Limb (tissue), 2 donors: Measurements from ENCODE around the gene GPR63.

Experiments used
- DNase-seq, 2 donors: peaks; one replicate each; pipeline ENCODE4 v3.0.0-alpha.2; 2016; ENCODE audit errors: extremely low spot score in 2 of 2

The GPR63 gene

GRCh38 chr6:96823743-96824142 is 13.5 kb downstream of the GPR63 start:
- DNase-seq = no peak

DNA sequence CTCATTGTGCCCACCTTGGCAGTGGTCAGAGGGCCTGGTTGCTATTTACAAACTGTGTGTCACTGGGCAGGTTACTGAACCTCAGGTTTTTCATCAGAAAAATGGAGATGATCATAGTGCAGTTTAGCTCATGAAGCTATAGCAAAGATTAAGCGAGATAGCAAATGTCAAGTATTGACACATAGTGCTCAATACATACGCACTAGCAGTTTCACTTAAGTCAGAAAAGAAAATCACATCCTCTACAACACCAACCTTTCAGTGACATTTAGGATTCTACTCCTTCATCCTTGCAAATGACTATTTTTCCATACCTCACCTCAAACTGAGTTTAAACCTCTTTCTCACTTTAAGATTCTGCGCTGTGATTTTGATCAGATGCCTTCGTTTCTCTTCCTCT is 16.2 kb downstream of the GPR63 start:
- no peak for DNase-seq

DNA sequence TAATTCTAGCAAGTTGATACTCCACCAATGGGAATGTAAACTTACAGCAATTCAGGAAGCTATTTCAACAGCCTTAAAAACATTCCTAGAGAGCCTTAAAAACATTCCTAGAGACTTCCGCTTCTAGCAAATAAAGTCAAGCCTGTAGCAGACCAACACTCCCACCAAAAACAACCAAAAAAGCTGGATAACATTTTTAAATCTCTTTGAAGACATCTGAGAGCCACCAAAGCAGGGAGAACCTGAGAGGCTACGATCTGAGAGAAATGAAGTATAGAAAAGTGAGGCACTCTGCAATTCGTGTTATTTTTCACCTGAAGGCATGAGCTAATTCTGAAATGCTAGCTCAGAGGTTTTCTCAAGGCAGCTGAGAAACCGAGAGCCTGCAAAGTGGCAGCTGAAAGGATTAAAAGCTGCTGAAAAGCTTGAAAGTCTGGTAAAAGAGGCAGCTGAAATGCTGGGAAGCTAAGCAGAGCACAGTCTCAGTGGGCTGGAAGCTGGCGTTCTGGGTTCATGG is 20.9 kb downstream of the GPR63 start:
- DNase-seq = peak in 1 of 2 donors; percentile 55

GRCh38 chr6:96814625-96815024 is 22.7 kb downstream of the GPR63 start:
- no peak for DNase-seq

GRCh38 chr6:96812077-96812703 is 25.1 kb downstream of the GPR63 start:
- DNase-seq = no peak

DNA sequence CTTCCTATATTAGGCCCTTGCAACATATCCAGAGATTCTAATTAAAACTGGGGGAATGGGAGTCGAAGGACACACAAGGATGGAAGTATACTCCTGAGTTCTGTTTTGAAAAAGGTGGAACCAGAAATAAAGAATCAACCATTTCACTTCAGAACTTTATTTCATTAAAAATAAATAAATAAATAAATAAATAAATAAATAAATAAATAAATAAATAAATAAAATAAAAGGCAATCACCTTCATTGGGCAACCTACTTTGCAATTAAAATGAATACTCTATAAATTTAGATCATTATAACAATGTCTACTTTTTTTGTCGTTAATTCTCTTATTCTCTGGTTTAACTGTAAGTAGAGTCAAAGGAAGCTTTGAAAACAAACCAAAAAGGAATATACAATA is 25.6 kb downstream of the GPR63 start:
- no peak for DNase-seq

GRCh38 chr6:96811136-96811535 is 26.1 kb downstream of the GPR63 start:
- no peak for DNase-seq

DNA sequence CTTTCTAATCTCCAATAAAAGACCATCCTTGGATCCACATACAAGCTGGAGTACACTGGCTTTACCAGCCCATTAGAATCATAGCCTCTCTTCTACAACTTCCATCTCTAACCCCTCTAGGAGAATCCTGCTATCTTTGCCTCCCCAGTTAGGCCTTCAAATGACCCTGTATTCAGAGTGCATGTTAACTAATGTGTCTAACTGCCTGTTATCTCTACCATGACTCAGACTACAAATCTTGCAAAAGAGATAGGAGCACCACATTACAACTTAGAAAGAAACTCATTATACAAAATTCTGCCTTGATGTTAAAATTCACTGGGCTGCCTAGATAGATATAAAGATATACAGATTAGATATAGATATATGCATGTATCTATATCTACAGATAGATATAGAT is 28.2 kb downstream of the GPR63 start:
- DNase-seq = no peak

GRCh38 chr6:96803106-96803481 is 34.2 kb downstream of the GPR63 start:
- DNase-seq = no peak

DNA sequence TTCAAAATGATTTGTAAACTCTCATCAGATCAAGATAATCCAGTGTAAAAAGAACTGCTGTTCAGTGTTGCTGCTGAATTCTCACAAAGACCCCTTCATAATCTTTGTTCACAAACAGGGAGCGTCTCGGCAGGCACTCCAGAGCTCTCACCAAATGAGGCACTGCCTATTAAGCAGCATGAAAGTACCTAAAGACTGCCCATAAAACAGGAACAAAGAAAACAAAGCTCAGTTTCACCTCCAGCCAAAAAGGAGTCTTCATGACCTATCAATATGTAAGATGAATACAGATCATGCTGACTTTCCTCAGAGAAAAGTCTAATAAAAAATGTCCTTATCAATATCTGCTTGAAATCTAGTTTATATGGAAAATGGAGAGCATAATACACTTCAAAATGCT is 41.8 kb downstream of the GPR63 start:
- no peak for DNase-seq

DNA sequence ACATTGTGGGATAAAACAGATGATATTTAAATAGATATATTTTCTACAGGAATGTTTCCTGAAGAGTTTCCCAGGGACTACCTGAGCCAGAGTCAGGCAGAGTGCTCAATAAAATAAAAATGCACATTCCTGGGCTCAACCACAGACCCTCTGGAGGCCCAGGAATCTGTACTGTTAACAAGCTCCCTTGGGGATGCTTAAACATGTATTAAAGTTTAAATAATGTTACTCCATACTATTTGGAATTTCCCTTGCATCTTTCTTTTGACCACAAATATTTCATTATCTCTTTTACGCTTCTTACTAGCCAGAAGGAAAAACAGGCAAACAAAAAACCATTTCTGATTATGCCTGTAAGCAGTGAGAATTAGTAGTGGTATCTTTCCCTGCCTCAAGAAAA is 42.3 kb downstream of the GPR63 start:
- no peak for DNase-seq

- DNase-seq = no peak
These were observed 44.6 kb downstream of the GPR63 start for GRCh38 chr6:96792561-96793190.

DNA sequence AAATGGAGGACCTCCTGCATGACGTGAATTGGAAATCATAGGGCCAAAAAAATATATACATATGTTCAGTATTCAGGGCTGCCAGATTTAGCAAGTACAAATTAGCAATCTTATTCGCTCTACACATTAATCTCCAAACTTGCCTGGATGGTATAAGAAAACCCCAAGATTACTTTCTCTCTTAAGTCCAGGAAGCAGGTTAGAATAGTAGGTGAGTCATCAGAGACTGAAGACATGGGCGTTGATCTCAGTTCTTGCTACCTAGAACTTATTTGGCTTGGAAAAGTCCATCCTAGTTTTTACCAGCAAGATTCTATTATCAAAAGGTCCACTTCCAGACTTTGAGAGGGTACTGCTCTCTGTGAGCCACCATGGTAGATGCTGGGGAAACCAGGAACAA is 47.4 kb downstream of the GPR63 start:
- no peak for DNase-seq

GRCh38 chr6:96787846-96788580 is 49.3 kb downstream of the GPR63 start:
- DNase-seq = no peak

DNA sequence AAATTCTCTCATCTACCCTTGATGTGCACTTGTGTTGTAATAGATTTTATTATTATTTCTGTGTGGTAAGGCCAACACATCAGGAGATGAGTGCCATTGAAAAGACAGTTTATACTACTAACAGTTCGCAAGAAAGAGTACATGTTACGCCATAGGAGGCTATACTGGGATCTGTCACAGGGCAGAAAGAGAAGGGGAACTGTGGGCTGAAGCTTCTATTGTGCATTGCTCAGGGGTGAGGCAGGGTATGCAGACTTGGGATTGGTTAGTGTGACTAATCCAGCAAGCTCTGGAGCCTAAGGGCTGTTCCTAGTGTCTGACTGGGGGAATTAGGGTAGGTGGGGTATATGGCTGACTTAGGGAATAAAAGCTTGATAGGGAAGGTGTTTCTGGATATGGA is 50.9 kb downstream of the GPR63 start:
- no peak for DNase-seq

GRCh38 chr6:96784650-96785049 is 52.6 kb downstream of the GPR63 start:
- no peak for DNase-seq

DNA sequence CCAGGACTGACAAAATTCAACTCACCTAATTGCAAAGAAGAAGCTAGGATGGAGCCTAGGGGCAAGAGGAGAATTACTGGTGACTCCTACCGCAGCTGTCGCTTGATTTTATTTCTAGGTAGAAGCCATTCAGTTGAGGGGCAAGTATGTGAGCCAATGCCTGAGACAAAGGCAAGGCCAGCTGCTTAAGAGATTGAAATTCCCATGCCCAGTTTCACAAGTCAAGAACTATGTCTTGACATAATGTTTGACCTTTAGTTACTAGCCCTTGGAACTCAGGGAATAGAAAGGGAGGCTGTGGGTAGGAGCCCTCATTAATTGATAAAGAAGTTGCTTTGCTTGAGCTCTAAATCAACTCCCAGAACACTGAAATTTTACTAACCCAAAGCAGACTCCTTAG is 54.0 kb downstream of the GPR63 start:
- DNase-seq = no peak

- DNase-seq = no peak
These were observed 55.7 kb downstream of the GPR63 start for GRCh38 chr6:96781557-96781956.

DNA sequence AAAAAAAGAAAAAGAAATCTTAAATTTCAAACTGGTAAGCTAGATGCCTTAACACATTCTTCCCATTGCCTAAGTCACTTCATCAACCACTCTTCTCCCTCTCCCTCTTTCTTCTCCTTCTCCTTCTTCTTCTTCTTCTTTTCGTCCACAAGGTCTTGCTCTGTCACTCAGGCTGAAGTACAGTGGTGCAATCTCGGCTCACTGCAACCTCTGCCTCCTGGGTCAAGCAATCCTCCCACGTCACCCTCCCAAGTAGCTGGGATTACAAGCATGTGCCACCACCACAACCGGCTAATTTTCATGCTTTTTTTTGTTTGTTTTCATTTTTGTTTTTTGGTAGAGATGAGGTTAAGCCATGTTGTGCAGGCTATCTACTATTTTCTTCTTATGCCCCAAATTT is 60.2 kb downstream of the GPR63 start:
- DNase-seq = no peak

DNA sequence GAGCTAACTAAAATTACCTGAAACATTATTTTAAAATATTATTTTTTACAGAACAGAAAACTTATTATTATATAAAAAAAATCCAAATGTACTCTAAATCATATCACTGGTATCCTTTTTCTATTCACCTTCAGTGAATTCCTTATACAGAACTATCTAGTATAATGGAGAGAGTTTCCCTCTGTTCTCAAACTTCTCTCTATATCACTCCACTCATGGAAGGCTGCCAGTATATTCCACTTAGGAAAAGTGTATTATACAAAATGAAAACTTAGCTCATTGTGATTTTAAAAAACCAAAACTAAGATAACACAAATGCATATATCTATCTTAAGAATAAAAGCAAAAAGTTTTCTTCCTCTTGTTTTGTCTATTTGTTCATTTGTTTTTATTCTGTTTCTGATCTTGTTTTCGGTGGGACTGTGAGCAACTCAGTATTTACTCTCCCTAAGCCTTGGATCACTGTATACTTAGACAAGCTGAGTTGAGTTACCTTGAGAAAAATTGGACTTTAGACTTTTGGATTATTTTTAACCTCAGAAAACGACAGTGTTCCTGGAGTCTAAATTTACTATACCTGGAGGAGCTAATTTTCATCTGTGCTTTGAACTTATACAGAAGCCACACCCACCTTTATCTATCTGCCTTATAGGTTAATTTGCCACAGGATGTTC is 61.4 kb downstream of the GPR63 start:
- no peak for DNase-seq

DNA sequence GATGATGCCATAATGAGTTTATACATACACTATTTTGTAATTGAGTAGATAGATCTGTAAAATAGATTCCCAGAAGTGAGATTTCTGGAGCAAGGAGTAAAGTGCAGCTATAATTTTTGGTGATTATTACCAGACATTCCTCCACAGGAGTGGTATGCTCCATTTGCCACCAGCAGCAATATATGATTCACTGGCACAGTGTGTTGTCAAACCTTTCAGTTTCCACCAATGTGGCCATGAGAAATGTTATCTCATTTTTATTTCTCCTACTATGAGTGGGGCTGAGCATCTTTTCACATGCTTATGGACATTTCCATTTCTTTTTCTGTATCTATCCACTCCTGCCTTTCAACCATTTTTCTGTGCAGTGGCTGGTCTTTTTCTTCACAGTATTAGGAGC is 70.5 kb downstream of the GPR63 start:
- DNase-seq = no peak

GRCh38 chr6:96762599-96762998 is 74.7 kb downstream of the GPR63 start:
- no peak for DNase-seq
